HG02852 (cell line): ENCODE measurements around the gene ARL8A.
A peak's percentile ranks its signal among the peaks of the same experiment; 100 is the strongest.
"Not testable (repeated sequence)": the region's sequence is repeated elsewhere in the genome, so short reads cannot be mapped to it uniquely, and the experiment has no call there.

Source experiments
- ATAC-seq: cut with Tn5 transposase; IDR thresholded peaks from one replicate; pipeline ENCODE4 v1.9.1; 2021; ENCODE audit warnings: mild to moderate bottlenecking, moderate library complexity; ENCODE audit not compliant: unreplicated experiment

The ARL8A gene

DNA sequence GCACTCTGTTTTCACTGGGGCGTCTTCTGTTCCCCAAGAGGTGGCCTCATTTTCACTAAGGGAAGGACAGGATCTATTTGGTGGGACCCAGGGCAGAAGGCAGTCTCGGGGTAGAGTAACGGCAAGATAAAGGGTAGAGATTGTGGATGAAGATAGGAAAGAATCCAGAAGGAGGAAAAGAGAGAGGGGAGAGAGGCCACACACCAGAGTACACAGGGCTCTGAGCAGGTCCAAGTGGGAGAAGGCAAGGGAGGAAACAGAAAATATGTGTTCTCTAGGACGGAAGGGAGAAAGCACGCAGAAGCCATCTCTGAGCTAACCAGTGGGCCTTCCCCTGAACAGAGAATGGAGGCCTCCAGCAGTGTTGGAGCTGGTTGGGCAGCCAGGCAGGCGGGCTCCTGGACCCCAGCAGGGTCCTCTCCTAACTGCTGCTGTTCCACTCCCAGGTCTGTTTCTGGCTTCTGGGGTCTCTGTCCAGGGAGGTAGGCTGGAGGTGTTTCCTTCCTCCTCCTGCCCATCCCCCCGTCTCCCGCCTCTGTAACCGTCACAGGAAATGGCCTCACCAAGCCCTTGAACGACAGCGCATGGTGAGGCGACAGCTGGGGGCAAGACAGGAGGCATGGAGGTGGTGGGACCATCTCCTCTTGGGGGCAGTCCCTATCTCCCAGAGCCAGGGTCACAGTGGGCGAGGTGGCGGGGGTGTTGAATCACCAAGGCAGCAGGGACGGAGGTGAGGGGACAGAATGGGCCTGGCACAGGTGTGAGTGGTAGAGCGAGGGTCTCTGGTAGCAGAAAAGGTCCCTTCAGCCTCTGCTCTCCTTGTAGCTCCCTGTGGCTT is 15.2 kb upstream of the ARL8A start:
- no peak for ATAC-seq

DNA sequence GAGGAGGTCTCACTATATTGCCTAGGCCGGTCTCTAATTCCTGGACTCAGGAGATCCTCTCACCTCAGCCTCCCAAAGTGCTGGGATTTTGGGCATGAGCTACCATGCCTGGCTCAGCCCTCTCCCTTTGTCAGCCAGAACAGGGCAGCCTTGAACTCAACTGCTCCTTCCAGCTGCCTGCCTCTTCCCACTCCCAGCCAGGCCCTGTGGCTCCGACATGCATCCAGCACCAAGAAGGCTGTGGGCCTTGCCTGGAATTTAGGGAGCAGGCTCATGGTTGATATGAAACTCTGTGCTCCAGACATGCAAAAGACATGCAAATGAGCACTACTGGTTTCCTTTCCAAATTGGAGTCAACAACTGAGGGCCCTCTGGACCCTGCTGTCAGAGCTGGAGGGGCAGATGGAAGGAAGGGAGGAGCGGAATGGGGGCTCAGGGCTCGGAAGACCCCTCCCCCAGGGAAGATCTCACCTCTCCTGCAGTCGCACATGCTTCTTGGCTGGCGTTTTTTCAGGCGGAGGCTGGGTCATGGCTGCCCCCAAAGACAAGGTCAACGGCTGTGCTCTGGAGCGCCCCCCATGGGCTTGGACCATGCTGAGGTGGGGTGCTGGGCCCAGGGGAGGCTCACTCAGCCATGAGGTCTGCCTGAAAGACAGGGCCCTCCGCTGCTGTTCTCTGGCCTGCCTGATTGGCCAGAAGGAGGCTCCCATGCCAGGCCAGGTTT is 14.4 kb upstream of the ARL8A start:
- ATAC-seq = no peak

DNA sequence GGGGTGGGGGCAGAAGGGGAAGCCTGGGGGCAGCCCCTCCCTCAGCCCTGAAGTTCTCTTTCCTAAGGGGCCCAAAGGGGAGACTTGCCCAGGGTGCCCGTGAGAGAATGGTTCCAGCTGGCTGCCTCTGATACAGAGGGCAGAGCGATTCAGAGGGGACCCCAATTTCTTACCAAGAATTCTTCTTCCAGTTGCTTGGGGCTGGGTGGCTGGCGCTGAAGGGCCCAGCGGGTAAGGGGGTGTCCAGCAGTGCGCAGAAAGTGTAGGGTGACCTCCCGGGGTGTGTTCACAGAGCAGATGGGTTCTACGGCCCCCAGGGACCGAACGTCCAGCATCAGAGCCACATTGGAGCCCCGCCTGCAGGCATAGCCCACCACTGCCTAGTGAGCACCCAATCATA is 13.4 kb upstream of the ARL8A start:
- ATAC-seq = no peak

- ATAC-seq = no peak
These were observed 12.1 kb upstream of the ARL8A start for GRCh38 chr1:202156590-202156989.

GRCh38 chr1:202155478-202156021 is 11.0 kb upstream of the ARL8A start:
- ATAC-seq = no peak

GRCh38 chr1:202154766-202155477 is 10.4 kb upstream of the ARL8A start:
- ATAC-seq = no peak

DNA sequence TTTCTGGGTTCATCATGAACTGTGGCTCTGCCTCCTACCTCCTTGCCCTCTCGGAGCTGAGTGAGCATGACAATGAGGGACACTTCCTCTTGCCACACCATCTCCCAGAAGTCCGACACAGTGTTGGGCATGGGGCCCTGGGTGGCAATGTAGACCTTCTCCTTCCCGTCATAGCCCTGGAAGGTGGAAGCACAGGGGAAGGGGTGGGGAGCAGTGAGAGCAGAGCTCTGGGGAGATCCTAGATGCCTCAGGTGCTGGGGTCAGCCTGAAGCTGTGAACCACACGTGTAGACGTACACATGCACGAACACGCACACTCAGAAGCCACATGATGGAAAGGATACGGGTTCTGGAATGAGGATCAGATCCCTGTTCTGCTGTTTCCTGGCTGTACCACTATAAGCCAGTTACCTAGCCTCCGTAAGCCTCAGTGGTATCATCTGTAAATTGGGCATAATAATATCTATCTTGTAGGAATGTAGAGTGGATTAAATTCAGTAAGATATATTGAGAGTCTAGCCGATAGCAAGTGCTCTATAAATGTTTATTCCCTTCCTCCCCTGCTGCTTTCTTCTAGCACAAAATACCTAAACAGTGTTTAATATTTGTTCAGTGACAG is 9.7 kb upstream of the ARL8A start:
- ATAC-seq = no peak

DNA sequence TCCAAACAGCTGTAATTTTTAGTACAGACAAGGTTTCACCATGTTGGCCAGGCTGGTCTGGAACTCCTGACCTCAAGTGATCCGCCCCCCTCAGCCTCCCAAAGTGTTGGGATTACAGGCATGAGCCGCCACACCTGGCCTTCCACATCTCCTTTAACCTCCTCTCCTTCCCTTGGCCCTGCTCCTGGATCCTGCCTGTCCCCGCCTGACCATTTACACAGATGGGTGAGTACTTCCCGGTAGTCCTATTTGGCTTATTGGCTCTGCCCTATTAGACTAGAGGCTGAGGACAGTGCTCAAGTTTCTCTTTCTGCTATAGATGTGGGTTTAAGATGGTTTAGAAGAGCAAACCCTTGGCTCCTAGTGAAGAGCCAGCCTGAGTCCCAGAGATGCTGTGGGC is 8.7 kb upstream of the ARL8A start:
- no peak for ATAC-seq

GRCh38 chr1:202152399-202152798 is 7.9 kb upstream of the ARL8A start:
- no peak for ATAC-seq

DNA sequence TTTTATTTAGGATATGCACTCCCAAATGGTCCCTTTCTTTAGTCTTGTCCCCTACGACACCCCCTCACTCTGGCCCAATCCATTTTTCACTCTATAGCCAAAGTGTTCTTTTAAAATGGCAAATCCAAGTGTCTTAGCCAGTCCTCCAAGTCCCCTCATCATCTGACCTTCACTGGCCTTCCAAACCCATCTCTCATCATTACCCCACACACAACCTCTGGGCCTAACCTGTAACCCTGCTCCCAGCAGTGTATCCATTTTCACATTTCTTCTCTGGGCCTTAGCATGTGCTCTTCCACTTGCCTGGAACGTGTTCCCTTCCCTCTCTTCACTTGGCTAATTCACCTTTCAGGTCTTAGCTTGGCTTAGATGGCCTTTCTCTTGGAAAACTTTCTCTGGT is 6.5 kb upstream of the ARL8A start:
- no peak for ATAC-seq

DNA sequence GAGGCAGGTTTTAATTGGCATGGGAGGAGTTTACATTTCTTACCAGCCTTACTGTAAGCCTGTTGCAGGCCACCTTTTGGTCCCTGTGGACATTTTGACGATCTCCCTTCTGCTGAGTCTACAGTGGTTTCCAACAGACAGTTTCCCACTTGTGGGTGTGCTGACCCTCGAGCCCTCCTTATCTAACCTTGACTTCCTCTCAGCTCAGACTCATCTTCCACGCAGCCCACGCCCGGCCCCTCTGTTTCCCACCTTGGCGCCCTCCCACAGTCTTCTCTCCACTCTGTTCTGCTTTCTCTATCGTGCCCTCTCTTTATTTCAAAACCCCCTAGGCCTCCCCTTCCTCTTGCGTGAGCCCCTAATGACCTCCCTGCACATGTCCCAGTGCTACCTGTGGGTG is 6.1 kb upstream of the ARL8A start:
- ATAC-seq = no peak

DNA sequence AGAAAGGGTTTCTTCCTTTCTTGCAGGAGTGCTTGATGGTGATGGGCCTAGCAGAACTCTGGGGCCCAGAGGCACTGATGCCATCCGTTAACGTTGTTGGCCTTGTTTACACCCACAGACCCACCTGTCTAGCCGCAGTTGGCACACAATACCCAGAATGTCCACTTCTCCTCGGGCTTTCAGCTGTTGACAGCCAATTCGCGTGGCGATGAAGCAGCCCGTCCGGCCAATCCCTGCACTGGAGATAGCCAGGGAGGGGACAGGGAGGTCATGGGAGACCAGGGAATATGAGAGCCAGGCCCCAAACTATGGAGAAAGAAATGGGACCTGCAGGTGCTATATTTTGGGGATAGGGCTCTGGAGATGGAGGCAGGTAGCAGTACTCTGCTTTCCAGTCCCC is 5.7 kb upstream of the ARL8A start:
- no peak for ATAC-seq

- ATAC-seq = no peak
These were observed 5.0 kb upstream of the ARL8A start for GRCh38 chr1:202149566-202149965.

DNA sequence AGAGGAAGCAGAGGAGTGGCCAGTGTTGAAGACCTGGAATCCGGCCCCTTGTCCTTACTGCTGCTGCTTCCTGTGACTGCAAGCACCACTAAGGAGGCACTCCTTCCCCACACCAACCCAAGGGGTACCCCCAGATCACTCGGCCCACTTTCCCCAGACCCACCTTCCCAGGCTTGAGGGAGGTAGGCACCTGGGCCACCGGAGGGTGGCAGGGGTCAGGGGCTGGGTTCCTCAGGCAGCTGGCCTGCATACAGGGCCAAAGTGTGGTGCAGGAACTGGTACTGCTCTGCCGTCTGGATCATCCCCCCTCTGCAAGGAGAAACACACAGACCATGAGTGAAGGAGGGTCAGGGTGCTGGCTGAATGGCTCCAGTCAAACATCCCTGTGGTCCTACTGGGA is 3.9 kb upstream of the ARL8A start:
- ATAC-seq = no peak

- ATAC-seq = no peak
These were observed 2.5 kb upstream of the ARL8A start for GRCh38 chr1:202146993-202147392.

GRCh38 chr1:202146279-202146678 is 1.7 kb upstream of the ARL8A start:
- no peak for ATAC-seq

GRCh38 chr1:202145744-202146140 is 1.2 kb upstream of the ARL8A start:
- ATAC-seq = not testable (repeated sequence)

DNA sequence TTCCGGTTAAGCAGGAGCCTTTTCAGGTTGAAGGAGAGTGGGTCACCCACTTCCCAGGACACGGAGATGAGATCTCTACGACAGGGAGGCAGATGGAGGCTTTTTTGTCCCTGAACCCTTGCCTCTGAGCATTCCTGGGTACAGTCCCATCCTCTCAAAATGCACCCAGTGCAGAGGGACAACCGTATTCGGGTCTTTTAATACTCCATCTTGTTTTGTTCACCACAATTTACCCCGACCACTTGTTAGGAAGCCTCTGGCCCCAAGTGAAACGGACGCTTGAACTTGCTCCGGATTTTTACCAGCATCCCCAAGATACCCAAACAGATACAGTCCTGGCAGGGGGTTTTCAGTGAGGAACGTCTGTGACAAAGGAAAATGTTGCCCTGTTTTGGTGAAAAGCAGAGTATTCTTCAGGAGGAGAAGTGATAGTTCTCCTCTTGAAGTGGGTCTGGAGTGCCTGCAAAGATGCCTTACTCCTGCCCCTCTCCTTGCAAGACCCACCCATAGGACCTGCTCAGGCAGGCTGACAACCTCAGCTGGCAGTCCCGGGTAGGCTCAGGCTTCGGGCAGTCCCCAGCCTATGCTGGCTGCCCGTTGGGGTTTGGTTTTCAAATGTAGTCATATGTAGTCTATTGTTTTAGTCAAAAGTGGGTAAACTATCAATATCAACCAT is 669 bp upstream of the ARL8A start:
- ATAC-seq = no peak

GRCh38 chr1:202143768-202144401 is 652 bp downstream of the ARL8A start:
- ATAC-seq = peak; percentile 47
